ENCODE measurements around the gene YAF2.
"Not testable (repeated sequence)": the region's sequence is repeated elsewhere in the genome, so short reads cannot be mapped to it uniquely, and the experiment has no call there.

Gene YAF2

DNA sequence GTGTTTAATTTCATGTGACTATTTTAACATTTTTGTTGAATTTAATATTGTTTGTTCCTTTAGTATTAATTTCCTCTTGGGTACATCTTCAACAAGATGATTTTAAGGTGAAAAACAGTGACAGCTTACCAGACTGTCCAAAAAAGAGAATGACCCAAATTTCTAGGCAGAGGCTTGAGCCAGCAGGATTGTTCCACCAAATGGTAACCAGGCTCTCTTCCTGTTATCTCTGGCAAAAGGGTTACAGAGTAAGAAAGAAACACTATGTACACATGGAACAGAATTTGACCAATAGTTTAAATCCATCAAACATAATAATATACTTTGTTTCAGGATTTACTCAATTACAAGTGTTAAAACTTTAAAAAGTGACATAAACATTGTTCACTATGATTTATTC is 39.0 kb downstream of the YAF2 start:
- H3K27ac ChIP-seq, result no peak overlapping the region
- intact Hi-C loops (cut with DNase I; ENCODE audit: low total_unique reads), result no loop called here

DNA sequence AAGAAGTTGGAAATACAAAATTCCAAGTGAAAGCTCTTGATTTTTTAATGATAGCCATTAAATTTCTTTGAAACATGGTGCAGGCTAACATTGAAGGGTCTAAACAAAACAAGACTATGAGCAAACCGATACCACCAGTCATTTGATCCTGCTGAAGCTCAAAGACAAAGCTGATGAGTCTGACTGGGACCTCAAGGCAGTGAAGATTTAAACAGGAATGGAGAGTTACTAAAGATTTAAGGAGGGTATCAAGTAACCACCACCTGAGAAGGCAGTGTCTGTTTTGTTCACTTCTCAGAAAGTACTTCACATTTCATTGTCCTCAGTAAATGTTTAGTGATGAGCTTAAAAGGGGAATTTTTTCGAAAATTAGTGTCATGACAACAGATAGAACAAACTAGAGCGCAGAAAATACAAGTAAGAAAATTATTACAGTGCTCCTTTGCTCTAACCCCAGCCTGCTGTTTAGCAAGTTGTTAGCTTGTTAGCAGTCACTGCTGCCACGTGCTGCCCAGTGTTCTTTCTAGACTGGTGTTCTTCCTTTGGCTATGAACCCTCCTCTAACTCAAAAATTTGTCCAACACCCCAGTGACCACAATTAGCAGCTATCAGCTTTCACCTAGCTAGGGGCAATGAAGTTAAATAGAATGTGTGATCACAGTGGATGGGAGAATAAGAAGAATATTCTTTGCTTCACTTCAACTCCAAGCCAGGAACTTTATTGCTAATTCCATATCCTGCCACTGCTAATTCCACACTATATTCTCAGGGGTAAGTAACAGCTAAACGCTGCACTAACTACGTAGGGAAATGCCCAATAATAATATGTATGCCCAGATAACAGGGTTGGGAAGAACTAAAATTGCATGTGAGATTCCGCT is 41.1 kb downstream of the YAF2 start:
- DNase-seq, result no peak
- H3K36me3 ChIP-seq, result peaks cover 11 to 22% (median 20%) of the 10 kb centered on the region in 3 donors
- no peaks in the 10 kb centered on the region for H3K27me3 ChIP-seq
- no peak overlapping the region for H3K4me3 ChIP-seq
- no peaks in the 10 kb centered on the region for H3K9me3 ChIP-seq
- intact Hi-C loops (cut with DNase I; ENCODE audit: low total_unique reads), result no loop called here
- no peak overlapping the region for H3K27ac ChIP-seq
- no peaks in the 10 kb centered on the region for H3K4me1 ChIP-seq
- no peak for TF ChIP-seq CTCF (IDR thresholded peaks at IDR 0.05)

More for the DNA sequence above, 39.0 kb downstream of the YAF2 start:
- no peak overlapping the region for H3K4me3 ChIP-seq
- H3K27me3 ChIP-seq, result no peaks in the 10 kb centered on the region
- no peaks in the 10 kb centered on the region for H3K9me3 ChIP-seq
- no peak for TF ChIP-seq CTCF (IDR thresholded peaks at IDR 0.05)
- H3K36me3 ChIP-seq, result peaks cover 8 to 10% (median 9%) of the 10 kb centered on the region in 3 donors
- H3K4me1 ChIP-seq, result no peaks in the 10 kb centered on the region
- DNase-seq, result no peak

DNA sequence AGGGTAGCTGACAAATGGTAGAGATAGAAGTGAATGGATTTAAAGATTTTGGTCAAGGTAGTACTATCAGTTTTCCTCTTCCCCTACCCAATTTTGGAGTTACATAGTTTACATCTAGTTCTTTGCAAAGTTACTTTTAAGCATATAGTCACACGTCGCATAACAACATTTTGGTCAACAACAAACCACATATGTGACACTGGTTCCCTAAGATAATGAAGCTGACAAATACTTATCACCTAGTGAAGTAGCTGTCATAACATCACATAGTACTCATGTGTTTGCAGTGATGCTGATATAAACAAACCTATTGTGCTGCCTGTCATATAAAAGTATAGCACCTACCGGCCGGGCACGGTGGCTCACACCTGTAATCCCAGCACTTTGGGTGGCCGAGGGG is 45.4 kb downstream of the YAF2 start:
- Histone ChIP-seq H3K4me3 (no peak overlapping the region), H3K27me3 (no peaks in the 10 kb centered on the region), H3K27ac (no peak overlapping the region), H3K9me3 (no peaks in the 10 kb centered on the region), H3K4me1 (no peaks in the 10 kb centered on the region), H3K36me3 (peaks cover 2 to 17% (median 11%) of the 10 kb centered on the region in 3 donors)
- intact Hi-C loops (cut with DNase I; ENCODE audit: low total_unique reads), result no loop called here
- TF ChIP-seq CTCF (IDR thresholded peaks at IDR 0.05), result no peak
- DNase-seq, result no peak

DNA sequence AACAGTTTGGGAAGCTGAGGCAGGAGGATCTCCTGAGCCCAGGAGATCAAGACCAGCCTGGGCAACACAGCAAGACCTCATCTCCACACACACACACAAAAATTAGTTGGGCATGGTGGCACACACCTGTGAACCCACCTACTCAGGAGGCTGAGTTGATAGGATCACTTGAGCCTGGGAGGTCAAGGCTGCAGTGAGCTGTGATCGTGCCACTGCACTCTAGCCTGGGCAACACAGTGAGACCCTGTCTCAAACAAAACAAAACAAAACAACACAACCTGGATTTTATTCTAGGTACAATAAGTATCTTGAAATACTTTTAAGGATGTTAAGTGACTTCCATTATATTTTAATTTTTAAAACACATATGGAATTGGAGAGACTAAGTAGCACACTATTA is 45.8 kb downstream of the YAF2 start:
- Histone ChIP-seq H3K4me1 (no peaks in the 10 kb centered on the region), H3K9me3 (no peaks in the 10 kb centered on the region), H3K36me3 (peaks cover 2 to 17% (median 11%) of the 10 kb centered on the region in 3 donors), H3K27me3 (no peaks in the 10 kb centered on the region), H3K27ac (no peak overlapping the region), H3K4me3 (no peak overlapping the region)
- no peak for DNase-seq
- intact Hi-C loops (cut with DNase I; ENCODE audit: low total_unique reads), result no loop called here
- TF ChIP-seq CTCF (IDR thresholded peaks at IDR 0.05), result no peak

- intact Hi-C loops (cut with DNase I; ENCODE audit: low total_unique reads), result no loop called here
These were observed 47.7 kb downstream of the YAF2 start for GRCh38 chr12:42190376-42190775.

GRCh38 chr12:42188275-42188674 is 49.8 kb downstream of the YAF2 start:
- H3K4me3 ChIP-seq; H3K27ac ChIP-seq; H3K4me1 ChIP-seq; H3K9me3 ChIP-seq; H3K27me3 ChIP-seq; intact Hi-C loops (cut with DNase I; ENCODE audit: low total_unique reads); DNase-seq: not testable (repeated sequence)
- peaks cover 0 to 16% (median 15%) of the 10 kb centered on the region in 3 donors for H3K36me3 ChIP-seq

More at GRCh38 chr12:42190376-42190775, 47.7 kb downstream of the YAF2 start:
- Histone ChIP-seq H3K27me3 (no peaks in the 10 kb centered on the region), H3K4me1 (no peaks in the 10 kb centered on the region), H3K9me3 (no peaks in the 10 kb centered on the region), H3K4me3 (no peak overlapping the region), H3K27ac (no peak overlapping the region), H3K36me3 (peaks cover 2 to 13% (median 11%) of the 10 kb centered on the region in 3 donors)
- no peak for DNase-seq
- no peak for TF ChIP-seq CTCF (IDR thresholded peaks at IDR 0.05)
